Neutrophil (primary cell): ENCODE data around the gene BPTF.
"Not testable (repeated sequence)": the region's sequence is repeated elsewhere in the genome, so short reads cannot be mapped to it uniquely, and the experiment has no call there.

ENCODE experiments used
- H3K27ac ChIP-seq: fragments of 200-600 bp; sonication (generic); 2 replicates; pipeline ENCODE4 v1.5.1; 2016; ENCODE audit warnings: mild to moderate bottlenecking, moderate library complexity
- H3K27me3 ChIP-seq: fragments of 200-600 bp; sonication (generic); 2 replicates; pipeline ENCODE4 v1.6.0; 2016; ENCODE audit warnings: mild to moderate bottlenecking
- H3K36me3 ChIP-seq: fragments of 200-600 bp; sonication (generic); 2 replicates; pipeline ENCODE4 v1.5.1; 2017
- H3K4me1 ChIP-seq, 2 experiments: fragments of 200-600 bp in 1 of 2; sonication (generic) in 1 of 2; 1 replicate in 1 of 2; 2 replicates in 1 of 2; pipeline versions ENCODE4 v1.5.1 to v1.6.1; 2013 to 2016; ENCODE audit warnings: low read depth in 1 of 2, low read length in 1 of 2, mild to moderate bottlenecking in 1 of 2, moderate library complexity in 1 of 2; ENCODE audit not compliant: control insufficient read depth in 1 of 2, insufficient read depth in 1 of 2
- H3K4me3 ChIP-seq, 2 experiments: fragments of 200-600 bp in 1 of 2; sonication (generic) in 1 of 2; 1 replicate in 1 of 2; 2 replicates in 1 of 2; pipeline ENCODE4 v1.5.1; 2013 to 2016; ENCODE audit warnings: low read depth in 1 of 2, low read length in 1 of 2, mild to moderate bottlenecking in 1 of 2, moderate library complexity in 1 of 2
- H3K9me3 ChIP-seq: fragments of 200-600 bp; sonication (generic); 2 replicates; pipeline ENCODE4 v1.5.1; 2016
- TF ChIP-seq, protein P1 (sequence below): fragments of 200-600 bp; sonication (generic); IDR thresholded peaks from 2 replicates; pipeline ENCODE4 v1.5.1; 2016; ENCODE audit warnings: antibody characterized with exemption

The BPTF gene

GRCh38 chr17:67970783-67971182 is 145.5 kb downstream of the BPTF start:
- Histone ChIP-seq H3K36me3 (peaks cover 79% of the 10 kb centered on the region), H3K27ac (no peak overlapping the region)
- TF ChIP-seq, protein P1, sequence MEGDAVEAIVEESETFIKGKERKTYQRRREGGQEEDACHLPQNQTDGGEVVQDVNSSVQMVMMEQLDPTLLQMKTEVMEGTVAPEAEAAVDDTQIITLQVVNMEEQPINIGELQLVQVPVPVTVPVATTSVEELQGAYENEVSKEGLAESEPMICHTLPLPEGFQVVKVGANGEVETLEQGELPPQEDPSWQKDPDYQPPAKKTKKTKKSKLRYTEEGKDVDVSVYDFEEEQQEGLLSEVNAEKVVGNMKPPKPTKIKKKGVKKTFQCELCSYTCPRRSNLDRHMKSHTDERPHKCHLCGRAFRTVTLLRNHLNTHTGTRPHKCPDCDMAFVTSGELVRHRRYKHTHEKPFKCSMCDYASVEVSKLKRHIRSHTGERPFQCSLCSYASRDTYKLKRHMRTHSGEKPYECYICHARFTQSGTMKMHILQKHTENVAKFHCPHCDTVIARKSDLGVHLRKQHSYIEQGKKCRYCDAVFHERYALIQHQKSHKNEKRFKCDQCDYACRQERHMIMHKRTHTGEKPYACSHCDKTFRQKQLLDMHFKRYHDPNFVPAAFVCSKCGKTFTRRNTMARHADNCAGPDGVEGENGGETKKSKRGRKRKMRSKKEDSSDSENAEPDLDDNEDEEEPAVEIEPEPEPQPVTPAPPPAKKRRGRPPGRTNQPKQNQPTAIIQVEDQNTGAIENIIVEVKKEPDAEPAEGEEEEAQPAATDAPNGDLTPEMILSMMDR: no peak

DNA sequence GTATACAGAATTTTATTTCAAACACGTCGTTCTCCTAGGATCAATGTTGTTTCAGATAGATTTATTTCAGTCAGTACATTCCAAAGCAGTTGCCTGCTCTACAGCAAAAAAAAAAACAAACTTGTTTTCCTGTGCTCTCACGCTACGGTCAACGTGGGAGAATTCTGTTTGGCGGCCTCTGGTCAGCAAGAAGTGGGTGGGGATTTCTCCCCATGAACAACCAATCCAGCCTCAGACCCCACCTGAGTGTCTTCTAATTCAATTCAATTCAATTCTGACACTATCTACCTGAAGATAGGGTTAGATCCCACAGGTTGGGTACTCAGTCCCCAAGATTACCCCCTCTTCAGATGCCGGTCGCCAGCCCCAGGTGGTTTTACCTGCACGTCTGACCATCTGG is 148.9 kb downstream of the BPTF start:
- Histone ChIP-seq H3K27ac (no peak overlapping the region), H3K36me3 (peaks cover 79% of the 10 kb centered on the region), H3K4me1 (no peaks in the 10 kb centered on the region), H3K27me3 (no peaks in the 10 kb centered on the region), H3K4me3 (no peak overlapping the region), H3K9me3 (no peaks in the 10 kb centered on the region)
- TF ChIP-seq, protein P1: no peak

More at GRCh38 chr17:67970783-67971182, 145.5 kb downstream of the BPTF start:
- no peaks in the 10 kb centered on the region for H3K9me3 ChIP-seq
- no peak overlapping the region for H3K4me3 ChIP-seq
- H3K4me1 ChIP-seq: no peaks in the 10 kb centered on the region
- H3K27me3 ChIP-seq: no peaks in the 10 kb centered on the region

GRCh38 chr17:67974598-67975066 is 149.3 kb downstream of the BPTF start:
- H3K4me3 ChIP-seq: no peak overlapping the region
- TF ChIP-seq, protein P1: no peak
- H3K36me3 ChIP-seq: peaks cover 82% of the 10 kb centered on the region
- no peaks in the 10 kb centered on the region for H3K9me3 ChIP-seq
- no peak overlapping the region for H3K27ac ChIP-seq
- no peaks in the 10 kb centered on the region for H3K4me1 ChIP-seq
- H3K27me3 ChIP-seq: no peaks in the 10 kb centered on the region

- H3K27ac ChIP-seq, H3K27me3 ChIP-seq, H3K9me3 ChIP-seq, H3K4me3 ChIP-seq, H3K4me1 ChIP-seq: not testable (repeated sequence)
- H3K36me3 ChIP-seq: peaks cover 82% of the 10 kb centered on the region
Observed at GRCh38 chr17:67976306-67976705, 151.0 kb downstream of the BPTF start.

- H3K4me1 ChIP-seq: no peaks in the 10 kb centered on the region
- H3K9me3 ChIP-seq: no peaks in the 10 kb centered on the region
- TF ChIP-seq, protein P1: no peak
- H3K36me3 ChIP-seq: peaks cover 52% of the 10 kb centered on the region
- no peak overlapping the region for H3K27ac ChIP-seq
- H3K4me3 ChIP-seq: no peak overlapping the region
- no peaks in the 10 kb centered on the region for H3K27me3 ChIP-seq
Observed at GRCh38 chr17:67980456-67980855, 155.2 kb downstream of the BPTF start.

GRCh38 chr17:67980883-67981282 is 155.6 kb downstream of the BPTF start:
- H3K27me3 ChIP-seq, H3K27ac ChIP-seq, H3K4me3 ChIP-seq, H3K4me1 ChIP-seq, H3K9me3 ChIP-seq: not testable (repeated sequence)
- peaks cover 48% of the 10 kb centered on the region for H3K36me3 ChIP-seq
